ENCODE measurements around the gene SLC1A2. TPM values are rescaled to one million over a fixed set of nuclear protein-coding genes. Genes with fewer than 3 reads are reported as not detected.

The SLC1A2 gene
- total RNA-seq, 4 donors from 2014 or later, result 0.84 to 2.1 (median 1.2) TPM

- intact Hi-C loops (cut with DNase I; ENCODE audit: low total_unique reads), result no loop called here
- TF ChIP-seq CTCF (IDR thresholded peaks at IDR 0.05), result no peak
- no peak for TF ChIP-seq POLR2A (IDR thresholded peaks at IDR 0.05)
- no peak overlapping the region for H3K4me3 ChIP-seq (ENCODE audit: low read depth, poor library complexity, severe bottlenecking)
- no peak for DNase-seq (ENCODE audit: low spot score in 2 of 2)
- WGBS, 2 donors, result 34 to 40% methylated on average over 38 to 41 of the region's 41 CpGs
These were observed 524 bp upstream of the SLC1A2 start for GRCh38 chr11:35419830-35420333.

GRCh38 chr11:35418282-35419183 lies 825 bp downstream of the SLC1A2 start:
- WGBS, 2 donors, result 6 to 11% methylated on average over 51 to 67 of the region's 69 CpGs

GRCh38 chr11:35415487-35415886 lies 3.9 kb downstream of the SLC1A2 start:
- TF ChIP-seq CTCF (IDR thresholded peaks at IDR 0.05), result no peak
- no peak for TF ChIP-seq POLR2A (IDR thresholded peaks at IDR 0.05)
- no peak for DNase-seq (ENCODE audit: low spot score in 2 of 2)
- WGBS, 2 donors, result 80 to 84% methylated on average over 2 of the region's 2 CpGs
- H3K4me3 ChIP-seq (ENCODE audit: low read depth, poor library complexity, severe bottlenecking), result no peak overlapping the region
- intact Hi-C loops (cut with DNase I; ENCODE audit: low total_unique reads), result no loop called here

More at GRCh38 chr11:35418282-35419183, 825 bp downstream of the SLC1A2 start:
- intact Hi-C loops (cut with DNase I; ENCODE audit: low total_unique reads), result no loop called here
- H3K4me3 ChIP-seq (ENCODE audit: low read depth, poor library complexity, severe bottlenecking), result peak overlapping the region; percentile 7
- no peak for DNase-seq (ENCODE audit: low spot score in 2 of 2)
- TF ChIP-seq POLR2A (IDR thresholded peaks at IDR 0.05) (no peak), CTCF (IDR thresholded peaks at IDR 0.05) (no peak)

GRCh38 chr11:35414776-35415175 lies 4.6 kb downstream of the SLC1A2 start:
- 52 to 58% methylated on average over 2 of the region's 2 CpGs for WGBS, 2 donors
- DNase-seq (ENCODE audit: low spot score in 2 of 2), result no peak
- intact Hi-C loops (cut with DNase I; ENCODE audit: low total_unique reads), result no loop called here
- no peak overlapping the region for H3K4me3 ChIP-seq (ENCODE audit: low read depth, poor library complexity, severe bottlenecking)
- TF ChIP-seq CTCF (IDR thresholded peaks at IDR 0.05) (no peak), POLR2A (IDR thresholded peaks at IDR 0.05) (no peak)

- TF ChIP-seq CTCF (IDR thresholded peaks at IDR 0.05) (no peak), POLR2A (IDR thresholded peaks at IDR 0.05) (no peak)
- no peak for DNase-seq (ENCODE audit: low spot score in 2 of 2)
- intact Hi-C loops (cut with DNase I; ENCODE audit: low total_unique reads), result no loop called here
- H3K4me3 ChIP-seq (ENCODE audit: low read depth, poor library complexity, severe bottlenecking), result no peak overlapping the region
- 76% methylated on average over 6 of the region's 6 CpGs for WGBS, 2 donors
These were observed 5.0 kb downstream of the SLC1A2 start for GRCh38 chr11:35414311-35414710.

Measured in lower leg skin (tissue), 4 donors.